CD14-positive monocyte (primary cell): ENCODE results near the gene AMER1. TPM values are rescaled to one million over a fixed set of nuclear protein-coding genes. Genes with fewer than 3 reads are reported as not detected.

Experiments
- DNase-seq, 3 donors: peaks; one replicate each; pipeline ENCODE4 v3.0.0-alpha.2; 2011 to 2022
- H2AFZ ChIP-seq: 2 replicates; pipeline ENCODE4 v1.6.0; 2012; ENCODE audit warnings: mild to moderate bottlenecking, low read depth, low read length, inconsistent platforms; ENCODE audit not compliant: insufficient read depth, poor library complexity, severe bottlenecking
- H3K27ac ChIP-seq, 2 donors: 1 replicate in 1 of 2; 2 replicates in 1 of 2; pipeline ENCODE4 v1.5.1; 2012 to 2013; ENCODE audit warnings: low read length in 2 of 2, control low read depth in 1 of 2, inconsistent platforms in 1 of 2, low read depth in 1 of 2, mild to moderate bottlenecking in 1 of 2
- H3K27me3 ChIP-seq, 2 donors: one replicate each; pipeline versions ENCODE4 v1.6.0 to v1.6.1; 2011 to 2013; ENCODE audit warnings: low read length in 2 of 2; ENCODE audit not compliant: control insufficient read depth in 2 of 2, insufficient read depth in 2 of 2
- H3K36me3 ChIP-seq, 2 donors: replicated peaks in 1 of 2; 1 replicate in 1 of 2; 2 replicates in 1 of 2; pipeline versions ENCODE4 v1.5.1 to v1.6.1; 2012 to 2013; ENCODE audit warnings: low read length in 2 of 2, control low read depth in 1 of 2, inconsistent platforms in 1 of 2, mild to moderate bottlenecking in 1 of 2; ENCODE audit not compliant: insufficient read depth in 2 of 2, control insufficient read depth in 1 of 2
- H3K4me1 ChIP-seq, 2 donors: 1 replicate in 1 of 2; 2 replicates in 1 of 2; pipeline versions ENCODE4 v1.5.1 to v1.6.1; 2012 to 2013; ENCODE audit warnings: low read length in 2 of 2, control low read depth in 1 of 2, inconsistent platforms in 1 of 2, mild to moderate bottlenecking in 1 of 2, moderate library complexity in 1 of 2; ENCODE audit not compliant: insufficient read depth in 2 of 2, control insufficient read depth in 1 of 2
- H3K4me2 ChIP-seq: replicated peaks from 2 replicates; pipeline ENCODE3; 2012; ENCODE audit warnings: low read length, moderate library complexity, mild to moderate bottlenecking; ENCODE audit not compliant: poor library complexity, severe bottlenecking; ENCODE audit errors: extremely low read depth
- H3K4me3 ChIP-seq, 3 experiments: fragments of 200-600 bp in 1 of 3; sonication (generic) in 1 of 3; replicated peaks in 1 of 3; 1 replicate in 2 of 3; 2 replicates in 1 of 3; pipeline ENCODE4 v1.5.1; 2011 to 2013; ENCODE audit warnings: low read length in 3 of 3, mild to moderate bottlenecking in 3 of 3, control low read depth in 2 of 3, low read depth in 2 of 3, inconsistent platforms in 1 of 3, moderate library complexity in 1 of 3
- H3K79me2 ChIP-seq: 2 replicates; pipeline ENCODE4 v1.6.0; 2012; ENCODE audit warnings: mild to moderate bottlenecking, control low read depth, inconsistent platforms, low read length, moderate library complexity; ENCODE audit not compliant: insufficient read depth
- H3K9ac ChIP-seq: 2 replicates; pipeline ENCODE4 v1.6.0; 2017; ENCODE audit warnings: low read length, mild to moderate bottlenecking; ENCODE audit not compliant: insufficient read depth, poor library complexity, severe bottlenecking
- H3K9me3 ChIP-seq, 2 donors: replicated peaks in 1 of 2; 1 replicate in 1 of 2; 2 replicates in 1 of 2; pipeline versions ENCODE4 v1.5.1 to v1.6.1; 2012 to 2013; ENCODE audit warnings: low read length in 2 of 2, control low read depth in 1 of 2; ENCODE audit not compliant: control insufficient read depth in 1 of 2, insufficient read depth in 1 of 2
- H4K20me1 ChIP-seq: 2 replicates; pipeline ENCODE4 v1.6.0; 2012; ENCODE audit warnings: mild to moderate bottlenecking, low read length, control low read depth, moderate library complexity; ENCODE audit not compliant: insufficient read depth
- H3K27ac Mint-ChIP-seq, 7 donors: one replicate each; pipeline ENCODE4 v1.8.0; 2020; ENCODE audit warnings: mild to moderate bottlenecking in 7 of 7, mixed read lengths in 7 of 7, moderate library complexity in 6 of 7, inconsistent platforms in 2 of 7
- H3K27me3 Mint-ChIP-seq, 3 donors: one replicate each; pipeline ENCODE4 v1.8.0; 2021 to 2022; ENCODE audit warnings: low read depth in 3 of 3, mild to moderate bottlenecking in 3 of 3, mixed read lengths in 3 of 3, moderate library complexity in 3 of 3, inconsistent platforms in 1 of 3
- H3K36me3 Mint-ChIP-seq, 2 donors: one replicate each; pipeline ENCODE4 v1.8.0; 2020; ENCODE audit warnings: mixed read lengths in 2 of 2, inconsistent platforms in 1 of 2, mild to moderate bottlenecking in 1 of 2
- H3K4me1 Mint-ChIP-seq: one replicate; pipeline ENCODE4 v1.8.0; 2020; ENCODE audit warnings: mild to moderate bottlenecking, mixed read lengths
- H3K4me3 Mint-ChIP-seq, 2 donors: one replicate each; pipeline ENCODE4 v1.8.0; 2020; ENCODE audit warnings: mild to moderate bottlenecking in 2 of 2, mixed read lengths in 2 of 2, moderate library complexity in 1 of 2
- H3K9me3 Mint-ChIP-seq, 7 donors: one replicate each; pipeline ENCODE4 v1.8.0; 2020 to 2022; ENCODE audit warnings: mixed read lengths in 7 of 7, mild to moderate bottlenecking in 6 of 7, moderate library complexity in 6 of 7, inconsistent platforms in 2 of 7
- CTCF ChIP-seq: fragments of 200-600 bp; IDR thresholded peaks from one replicate; pipeline ENCODE4 v1.8.0; 2022; ENCODE audit warnings: antibody characterized with exemption, mild to moderate bottlenecking
- WGBS: methylation state at CpG from one replicate; pipeline ENCODE4 v1.1.5; 2013; ENCODE audit warnings: missing lambda C conversion rate; ENCODE audit not compliant: insufficient coverage; 5-methylcytosine and 5-hydroxymethylcytosine counted together
- intact Hi-C, 2 donors: fragments of 100-400 bp; cut with micrococcal nuclease; formaldehyde crosslinking; loops; one replicate each; pipeline versions ENCODE4 v1.15.0 to v1.15.1; 2023
- polyA plus RNA-seq, 3 donors: library from polyadenylated mRNA; depleted of rRNA in 1 of 3; unstranded in 2 of 3; stranded (reverse) in 1 of 3; fragments of 300-500 nt in 2 of 3; fragments of >200 nt in 1 of 3; fragmentation: Illumina TruSeq in 2 of 3; gene quantifications; 1 replicate in 2 of 3; 2 replicates in 1 of 3; pipeline ENCODE4 v1.2.3, GENCODE V29; 2012 to 2021

Gene AMER1
- polyA plus RNA-seq, 3 donors = 0.02 to 0.97 (median 0.03) TPM

- no peaks in the 10 kb centered on the region for H3K36me3 ChIP-seq
- H3K4me1 ChIP-seq = no peaks in the 10 kb centered on the region
- H4K20me1 ChIP-seq = no peaks in the 10 kb centered on the region
- peaks cover 0 to 3% (median 0%) of the 10 kb centered on the region in 7 donors for H3K9me3 Mint-ChIP-seq
- H3K79me2 ChIP-seq = no peaks in the 10 kb centered on the region
- no peak overlapping the region for H3K4me3 Mint-ChIP-seq
- intact Hi-C loops = no loop called here
- no peak overlapping the region for H3K9ac ChIP-seq
- no peaks in the 10 kb centered on the region for H3K27me3 ChIP-seq
- H3K27ac ChIP-seq = no peak overlapping the region
- DNase-seq = no peak
- no peak overlapping the region for H3K4me3 ChIP-seq
- H3K4me2 ChIP-seq = no peak overlapping the region
- no peak overlapping the region for H2AFZ ChIP-seq
- no peaks in the 10 kb centered on the region for H3K4me1 Mint-ChIP-seq
- no peaks in the 10 kb centered on the region for H3K36me3 Mint-ChIP-seq
- WGBS = no CpG with 5 or more reads among the region's 2 CpGs
- TF ChIP-seq CTCF = no peak
- H3K9me3 ChIP-seq = no peaks in the 10 kb centered on the region
- no peaks in the 10 kb centered on the region for H3K27me3 Mint-ChIP-seq
- H3K27ac Mint-ChIP-seq = no peak overlapping the region
These were observed 23.3 kb downstream of the AMER1 start for GRCh38 chrX:64182208-64182607.

DNA sequence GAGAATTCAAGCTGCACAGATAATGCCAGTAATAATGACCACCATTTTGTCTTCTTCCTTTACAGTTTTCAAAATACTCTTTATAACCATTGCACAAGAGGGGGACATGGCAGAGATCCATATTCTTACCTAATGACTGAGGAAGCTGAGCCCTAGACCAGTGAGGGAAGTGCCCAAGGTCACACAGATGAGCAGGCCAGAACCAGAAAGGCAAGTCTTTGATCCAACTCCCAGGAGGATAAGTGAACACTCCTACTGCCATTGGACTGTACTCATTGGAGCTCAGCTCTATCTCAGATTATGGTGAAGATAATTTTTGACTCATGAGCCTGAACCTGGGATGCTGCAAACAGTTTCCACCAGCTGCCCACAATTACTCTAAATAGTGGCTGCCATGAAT lies 28.6 kb downstream of the AMER1 start:
- Mint-ChIP-seq H3K4me3 (no peak overlapping the region), H3K36me3 (no peaks in the 10 kb centered on the region), H3K4me1 (no peaks in the 10 kb centered on the region), H3K27ac (no peak overlapping the region), H3K27me3 (no peaks in the 10 kb centered on the region), H3K9me3 (peaks cover 0 to 6% (median 0%) of the 10 kb centered on the region in 7 donors)
- Histone ChIP-seq H2AFZ (no peak overlapping the region), H4K20me1 (no peaks in the 10 kb centered on the region), H3K79me2 (no peaks in the 10 kb centered on the region), H3K4me1 (no peaks in the 10 kb centered on the region), H3K9ac (no peak overlapping the region), H3K27ac (no peak overlapping the region), H3K4me2 (no peak overlapping the region), H3K9me3 (no peaks in the 10 kb centered on the region), H3K36me3 (no peaks in the 10 kb centered on the region), H3K4me3 (no peak overlapping the region), H3K27me3 (no peaks in the 10 kb centered on the region)
- TF ChIP-seq CTCF = no peak
- no peak for DNase-seq
- intact Hi-C loops = no loop called here
